Ascending aorta (tissue), 2 donors: ENCODE results near the gene LOXL4. TPM values are rescaled to one million over a fixed set of nuclear protein-coding genes. Genes with fewer than 3 reads are reported as not detected.

Source experiments
- DNase-seq, 2 donors: peaks; one replicate each; pipeline ENCODE4 v3.0.0-alpha.2; 2019; ENCODE audit warnings: low spot score in 2 of 2
- H3K27ac ChIP-seq, 2 donors: fragments of 200-600 bp; sonication (generic); one replicate each; pipeline ENCODE4 v1.5.1; 2016 to 2017; ENCODE audit warnings: mild to moderate bottlenecking in 1 of 2
- H3K27me3 ChIP-seq: fragments of 200-600 bp; sonication (generic); one replicate; pipeline ENCODE4 v1.5.1; 2017
- H3K36me3 ChIP-seq, 2 donors: fragments of 200-600 bp; sonication (generic); one replicate each; pipeline ENCODE4 v1.5.1; 2016
- H3K4me1 ChIP-seq, 2 donors: fragments of 200-600 bp; sonication (generic); one replicate each; pipeline ENCODE4 v1.5.1; 2016 to 2017; ENCODE audit warnings: mild to moderate bottlenecking in 1 of 2
- H3K4me3 ChIP-seq, 2 donors: fragments of 200-600 bp; sonication (generic); one replicate each; pipeline ENCODE4 v1.5.1; 2016 to 2017; ENCODE audit warnings: mild to moderate bottlenecking in 1 of 2
- H3K9me3 ChIP-seq, 2 donors: fragments of 200-600 bp; sonication (generic); one replicate each; pipeline ENCODE4 v1.5.1; 2016
- CTCF ChIP-seq, 3 experiments: fragments of 200-600 bp in 2 of 3; fragments of 450-650 bp in 1 of 3; sonication (generic) in 2 of 3; IDR thresholded peaks; one replicate each; pipeline ENCODE4 v1.5.1; 2016 to 2019; ENCODE audit warnings: antibody characterized with exemption in 3 of 3, mild to moderate bottlenecking in 1 of 3, moderate library complexity in 1 of 3
- intact Hi-C: fragments of 100-400 bp; cut with DNase I; formaldehyde crosslinking; loops from one replicate; pipeline ENCODE4 v1.15.1; 2023
- total RNA-seq: library from RNA; depleted of rRNA; stranded (reverse); fragments of >200 nt; gene quantifications from one replicate; pipeline ENCODE4 v1.1.0, GENCODE V29; 2016

The LOXL4 gene
- total RNA-seq, 1 donor from 2014 or later, result 3.7 TPM

DNA sequence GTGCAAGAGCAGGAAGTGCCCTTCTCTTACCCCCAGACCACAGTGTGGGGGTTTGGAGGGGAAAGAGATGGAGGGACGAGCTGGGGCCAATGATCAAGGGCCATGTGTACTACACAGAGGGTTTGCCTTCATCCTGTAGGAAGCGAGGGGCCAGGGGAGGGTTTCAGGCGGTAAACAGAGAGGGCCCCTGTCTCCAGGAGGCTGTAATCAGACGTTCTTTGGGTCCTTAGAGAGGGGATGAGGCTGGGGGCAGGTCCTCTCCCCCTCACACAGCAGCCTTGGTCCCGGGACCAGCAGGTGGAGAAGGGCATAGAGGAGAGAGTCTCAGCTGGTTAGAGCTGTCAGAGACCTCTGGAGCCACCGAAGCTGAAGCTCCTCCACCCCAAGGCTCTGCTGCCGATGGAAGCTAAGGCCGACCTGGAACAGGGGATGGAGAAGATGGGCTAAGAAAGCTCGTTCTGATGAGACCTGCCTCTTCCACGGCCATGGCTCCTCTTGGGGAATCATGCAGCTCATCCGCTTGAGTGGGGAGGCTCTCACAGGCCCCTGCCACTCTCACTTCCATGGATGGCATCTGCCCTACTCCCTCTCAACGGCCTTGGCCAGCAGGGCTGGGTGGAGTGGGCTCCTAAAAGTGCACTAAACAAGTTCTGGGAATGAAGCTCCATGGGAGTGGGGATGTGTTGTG lies 3.5 kb downstream of the LOXL4 start:
- Histone ChIP-seq H3K27ac (peak overlapping the region; percentile 23 to 39), H3K36me3 (no peaks in the 10 kb centered on the region), H3K4me3 (no peak overlapping the region), H3K4me1 (peaks cover 5 to 20% of the 10 kb centered on the region in 2 donors), H3K9me3 (no peaks in the 10 kb centered on the region), H3K27me3 (no peaks in the 10 kb centered on the region)
- no peak for TF ChIP-seq CTCF (IDR thresholded peaks at IDR 0.05)
- intact Hi-C loops, result loop anchor here (5.0 kb wide), 2 partner anchors 153 to 183 kb away; partner anchors contain the start of genes HPS1 and PYROXD2
- no peak for DNase-seq

DNA sequence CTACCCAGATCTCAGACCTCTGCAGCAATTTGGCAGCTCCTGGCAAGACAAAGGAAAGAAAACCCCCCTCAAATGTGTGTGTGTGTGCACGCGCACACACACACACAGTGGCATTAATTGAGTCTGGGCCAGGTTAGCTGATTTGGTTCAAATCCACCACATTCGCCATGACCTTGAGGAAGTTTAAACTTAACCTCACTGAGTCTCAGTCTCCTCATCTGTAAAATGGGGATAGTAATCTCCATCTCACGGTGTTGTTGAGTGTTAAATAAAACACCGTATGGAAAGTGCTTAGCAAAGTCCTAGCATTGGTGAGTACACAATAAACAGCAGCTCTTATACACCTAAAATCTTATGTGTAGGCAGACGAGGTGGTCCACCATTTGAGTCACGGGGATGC lies 4.9 kb downstream of the LOXL4 start:
- DNase-seq, result no peak
- H3K9me3 ChIP-seq, result no peaks in the 10 kb centered on the region
- H3K4me1 ChIP-seq, result peaks cover 0 to 20% of the 10 kb centered on the region in 2 donors
- no peak for TF ChIP-seq CTCF (IDR thresholded peaks at IDR 0.05)
- intact Hi-C loops, result loop anchor here (5.0 kb wide), 1 partner anchor 154 kb away; the partner anchor contains the start of gene PYROXD2
- H3K4me3 ChIP-seq, result no peak overlapping the region
- no peaks in the 10 kb centered on the region for H3K27me3 ChIP-seq
- H3K27ac ChIP-seq, result no peak overlapping the region
- H3K36me3 ChIP-seq, result no peaks in the 10 kb centered on the region

GRCh38 chr10:98262571-98262970 lies 5.4 kb downstream of the LOXL4 start:
- intact Hi-C loops, result loop anchor here (1.0 to 5.0 kb wide), 2 partner anchors 47 to 155 kb away; partner anchors contain the start of gene PYROXD2
- Histone ChIP-seq H3K9me3 (no peaks in the 10 kb centered on the region), H3K27ac (peak overlapping the region in 1 of 2 donors; percentile 10), H3K27me3 (no peaks in the 10 kb centered on the region), H3K4me3 (no peak overlapping the region), H3K4me1 (peaks cover 0 to 18% of the 10 kb centered on the region in 2 donors), H3K36me3 (no peaks in the 10 kb centered on the region)
- peak; percentile 17 to 52 (median 46) for TF ChIP-seq CTCF (IDR thresholded peaks at IDR 0.05)
- DNase-seq, result no peak

DNA sequence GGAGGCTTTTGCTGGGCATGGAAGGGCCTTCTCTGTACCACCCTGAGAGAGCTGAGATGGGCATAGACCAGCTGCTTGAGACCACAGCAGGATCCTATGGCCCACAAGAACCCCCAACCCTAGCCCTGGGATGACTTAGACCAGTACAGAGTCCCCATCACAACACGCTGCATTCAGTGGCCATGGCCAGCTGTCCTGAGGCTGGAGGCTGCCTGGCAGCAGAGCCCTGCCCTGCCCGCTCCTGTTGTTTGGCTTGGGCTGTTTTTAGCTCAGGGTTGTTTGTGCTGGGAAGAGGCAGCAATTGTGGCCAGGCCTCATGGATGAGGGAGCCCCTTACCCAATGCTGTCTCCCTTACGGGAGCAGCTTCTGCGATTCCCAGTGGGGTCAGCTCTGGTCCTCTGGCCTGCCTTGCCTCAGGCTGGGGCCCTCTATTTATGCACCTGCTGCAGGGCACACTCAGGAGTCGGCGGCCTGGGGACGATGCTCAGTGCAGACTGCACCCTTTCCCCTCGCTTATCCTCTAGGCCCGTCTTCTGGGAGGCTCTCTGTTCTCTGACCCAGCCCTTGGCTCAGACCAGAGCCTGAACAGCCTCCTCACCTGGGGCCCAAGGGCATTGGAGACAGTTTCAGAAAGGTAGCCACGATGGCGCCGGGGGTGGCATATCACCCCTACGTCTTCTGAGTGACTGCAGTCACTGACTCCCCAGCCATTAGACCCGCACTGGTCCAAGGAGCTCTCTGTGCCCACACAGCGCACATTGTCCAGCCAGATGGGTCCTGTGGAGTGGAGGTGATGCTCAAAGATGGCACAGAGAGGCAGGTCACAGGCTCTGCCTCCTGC lies 6.3 kb downstream of the LOXL4 start:
- peaks cover 0 to 12% of the 10 kb centered on the region in 2 donors for H3K4me1 ChIP-seq
- H3K27me3 ChIP-seq, result no peaks in the 10 kb centered on the region
- no peak for TF ChIP-seq CTCF (IDR thresholded peaks at IDR 0.05)
- peak overlapping the region; percentile 10 to 39 for H3K27ac ChIP-seq
- no peak overlapping the region for H3K4me3 ChIP-seq
- no peaks in the 10 kb centered on the region for H3K36me3 ChIP-seq
- no peak for DNase-seq
- intact Hi-C loops, result loop anchor here (1.0 to 5.0 kb wide), 2 partner anchors 48 to 156 kb away; partner anchors contain the start of gene PYROXD2
- H3K9me3 ChIP-seq, result no peaks in the 10 kb centered on the region

DNA sequence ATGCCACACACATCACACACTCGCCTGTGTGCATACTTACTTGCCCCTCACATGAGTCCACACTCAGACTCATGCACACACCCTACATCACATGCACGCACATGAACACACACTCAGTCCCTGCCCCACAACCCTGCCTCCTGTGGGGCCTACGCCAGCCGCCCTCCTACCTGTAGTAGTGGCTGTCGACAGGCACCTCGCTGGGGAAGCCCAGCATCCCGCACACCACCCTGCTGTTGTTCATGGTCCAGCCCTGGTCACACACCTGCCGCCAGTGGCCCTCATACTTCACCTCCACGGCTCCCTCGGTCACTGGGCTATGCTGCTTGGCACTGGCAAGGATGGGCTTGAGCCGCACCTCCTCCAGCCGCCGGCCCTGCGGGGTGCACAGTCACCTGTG lies 7.2 kb downstream of the LOXL4 start:
- Histone ChIP-seq H3K27me3 (no peaks in the 10 kb centered on the region), H3K36me3 (peaks cover 0 to 4% of the 10 kb centered on the region in 2 donors), H3K9me3 (no peaks in the 10 kb centered on the region), H3K4me3 (no peak overlapping the region), H3K27ac (no peak overlapping the region), H3K4me1 (peaks cover 0 to 12% of the 10 kb centered on the region in 2 donors)
- no peak for TF ChIP-seq CTCF (IDR thresholded peaks at IDR 0.05)
- no peak for DNase-seq
- intact Hi-C loops, result loop anchor here (5.0 kb wide), 1 partner anchor 157 kb away; the partner anchor contains the start of gene PYROXD2
